Stimulated activated CD4-positive, alpha-beta T cell treated with anti-CD3 and anti-CD28 coated beads, TNF-alpha, amount 100 ng/mL, for 48 hours (primary cell): ENCODE data around the gene POU6F2.

Experiments used
- DNase-seq, 3 donors: peaks; one replicate each; pipeline ENCODE4 v3.0.0-alpha.2; 2020; ENCODE audit warnings: low read depth in 3 of 3

The POU6F2 gene

DNA sequence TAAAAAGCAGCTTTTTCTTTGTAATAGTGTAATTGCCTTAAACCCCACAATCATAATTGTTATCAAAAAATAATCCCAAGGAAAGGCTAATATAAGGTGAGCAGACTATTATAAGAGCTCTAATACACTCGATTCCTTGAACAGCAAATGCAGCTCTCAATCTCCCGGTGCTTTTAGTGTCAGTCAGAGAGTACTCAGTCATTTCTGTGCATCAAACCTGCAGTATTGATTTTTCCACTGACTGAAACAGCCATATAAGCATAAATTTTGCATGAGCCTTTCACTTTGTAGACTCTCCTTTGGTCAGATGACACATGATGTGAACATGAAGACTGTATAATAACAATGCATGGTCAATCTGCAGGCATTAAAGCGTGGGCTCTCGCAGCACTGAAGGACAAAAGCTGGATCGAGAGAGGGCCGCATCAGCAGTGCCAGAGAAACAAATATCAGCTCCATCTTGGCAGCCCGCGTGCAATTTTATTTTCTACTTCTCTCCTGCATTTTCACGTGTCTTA lies 272.0 kb downstream of the POU6F2 start:
- DNase-seq, result no peak

DNA sequence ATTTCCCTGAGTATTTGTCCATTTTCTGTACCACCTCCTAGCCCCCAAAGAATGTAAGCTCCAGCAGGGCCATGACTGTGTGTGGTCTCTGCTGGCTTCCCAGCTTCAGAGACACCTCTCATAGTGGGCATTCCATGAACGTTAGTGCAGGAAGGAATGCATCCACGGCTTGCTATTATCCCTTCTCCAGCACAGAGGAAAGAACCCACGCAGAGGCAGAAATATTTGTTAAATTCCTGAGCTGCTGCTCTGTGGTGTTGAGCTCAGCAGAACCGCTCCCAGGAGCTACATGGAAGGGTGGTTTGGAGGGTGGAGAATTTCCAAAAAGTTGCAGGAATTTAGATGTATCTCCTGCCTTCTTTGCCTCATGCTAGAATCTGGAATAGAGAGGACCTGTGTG lies 275.2 kb downstream of the POU6F2 start:
- no peak for DNase-seq

DNA sequence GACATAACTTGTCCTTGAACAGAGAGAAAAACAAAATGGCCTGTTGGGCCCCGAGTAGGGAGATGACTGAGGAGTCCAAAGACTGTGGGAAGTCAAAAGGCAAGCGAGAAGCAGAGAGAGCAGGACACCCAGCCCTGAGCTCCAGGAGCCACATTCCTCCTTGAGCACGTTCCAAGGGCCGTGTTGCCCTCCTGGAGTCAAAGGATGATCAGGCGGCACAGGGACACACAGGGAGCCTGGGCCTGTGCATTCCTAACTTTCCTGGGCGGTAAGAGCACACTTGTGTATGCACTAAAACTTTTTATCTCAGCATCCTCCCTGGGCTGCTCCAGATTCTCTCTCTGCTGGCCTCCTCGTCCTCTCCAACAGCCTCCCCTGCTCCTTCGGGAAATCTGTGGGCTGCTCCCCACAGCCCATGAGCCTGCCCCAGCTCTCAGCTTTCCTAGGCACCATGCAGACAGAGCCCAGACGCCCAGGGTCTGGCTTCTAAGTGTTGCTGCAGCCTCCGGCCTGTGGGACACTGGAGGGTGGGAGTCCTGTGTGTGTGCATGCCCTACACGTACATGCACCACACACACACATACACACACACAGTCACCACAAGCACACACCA lies 281.8 kb downstream of the POU6F2 start:
- no peak for DNase-seq

DNA sequence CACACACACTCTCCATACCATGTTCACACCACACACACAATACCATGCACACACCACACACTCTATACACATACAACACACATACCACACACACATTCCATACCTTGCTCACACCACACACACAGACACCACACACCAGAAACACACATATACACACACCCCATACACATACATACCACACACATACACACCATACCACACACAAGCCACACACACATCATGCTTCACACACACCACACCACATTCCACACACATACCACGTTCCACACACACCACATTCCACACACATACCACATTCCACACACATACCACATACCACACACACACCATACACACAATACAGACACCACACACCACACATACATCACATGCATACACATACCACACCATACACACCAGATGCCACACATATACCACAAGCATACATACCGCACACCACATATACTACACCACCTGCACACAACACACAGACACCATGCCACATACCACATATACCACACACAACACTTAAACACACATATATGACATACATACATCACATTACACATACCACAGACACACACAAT lies 282.7 kb downstream of the POU6F2 start:
- no peak for DNase-seq

DNA sequence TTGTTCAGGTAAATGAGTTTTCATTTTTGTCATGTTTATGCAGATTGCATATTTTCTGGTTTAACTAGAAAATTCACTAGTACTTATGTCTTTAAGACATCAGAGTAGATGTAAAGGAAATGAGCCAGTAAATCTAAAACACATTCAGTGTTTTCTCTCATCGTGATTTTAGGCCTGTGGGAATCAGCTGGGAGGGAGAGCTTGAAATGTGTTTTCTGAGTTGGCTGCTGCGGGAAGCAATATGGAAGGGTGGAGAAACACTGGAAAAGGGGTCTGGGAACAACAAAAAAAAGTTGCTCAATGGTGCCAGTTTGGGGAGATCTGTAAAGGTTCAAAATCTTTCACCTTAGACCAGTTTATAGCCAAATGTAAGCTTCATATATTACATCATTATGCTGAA lies 284.1 kb downstream of the POU6F2 start:
- DNase-seq, result no peak

DNA sequence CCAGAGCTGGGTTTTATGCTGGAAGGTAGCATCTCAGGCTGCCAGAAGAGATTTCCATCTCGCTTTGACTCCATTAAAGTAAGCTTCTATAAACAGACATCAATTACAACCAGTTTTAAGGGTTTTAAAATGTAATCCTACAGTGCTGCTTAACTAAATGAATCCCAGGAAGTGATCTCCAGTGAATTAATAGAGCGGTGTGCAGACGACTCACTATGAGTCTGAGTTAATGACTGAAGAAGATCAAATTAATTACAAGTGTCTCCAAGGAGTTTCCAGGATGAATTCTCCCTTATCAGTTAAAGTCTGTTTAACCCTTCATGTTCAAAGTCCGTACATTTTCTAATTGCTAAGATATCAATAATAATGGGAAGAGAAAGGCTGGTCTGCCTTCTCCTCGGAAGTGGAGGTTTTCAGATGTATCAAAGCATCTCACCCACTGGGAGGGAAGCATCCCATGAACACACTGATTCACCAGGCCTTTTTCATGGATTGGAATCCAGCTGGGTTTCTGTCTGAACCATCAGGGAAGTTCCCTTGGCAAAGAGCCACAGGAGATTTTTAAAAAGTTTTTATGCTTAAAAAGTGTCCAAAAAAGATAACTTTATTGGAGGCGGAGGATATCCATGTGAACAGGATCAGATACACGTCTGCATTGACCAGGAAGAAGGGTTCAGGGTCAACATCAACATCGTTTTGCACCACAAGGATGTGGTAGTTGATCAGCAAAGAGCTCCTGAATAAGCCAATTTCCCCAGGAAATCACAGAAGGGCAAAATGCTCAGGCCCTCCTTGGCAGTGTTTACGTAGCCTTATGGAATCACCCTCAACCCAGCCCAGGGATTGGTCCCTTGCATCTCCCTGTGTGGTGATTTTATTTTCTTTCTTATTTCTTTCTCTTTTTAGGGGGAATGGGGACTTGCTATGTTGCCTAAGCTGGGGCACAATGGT lies 288.2 kb downstream of the POU6F2 start:
- no peak for DNase-seq

DNA sequence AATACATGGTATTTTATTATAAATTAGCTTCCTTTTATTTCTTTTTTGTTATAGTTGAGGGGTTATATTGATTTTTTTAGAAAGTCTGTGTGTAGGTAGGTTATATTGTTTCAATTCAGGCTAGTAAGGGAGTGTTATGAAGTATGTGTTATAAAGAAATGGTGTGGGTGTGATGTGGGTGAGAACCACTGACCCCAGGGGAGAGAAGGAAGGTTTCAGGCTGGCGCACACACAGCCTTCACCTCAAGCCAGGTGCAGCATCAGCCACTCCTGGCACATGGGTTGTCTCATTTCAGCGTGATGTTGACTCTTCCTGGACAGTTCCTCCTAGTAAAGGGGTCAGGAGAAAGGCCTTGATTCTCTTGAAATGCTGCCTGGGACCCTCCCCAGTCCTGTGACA lies 291.3 kb downstream of the POU6F2 start:
- DNase-seq, result no peak

DNA sequence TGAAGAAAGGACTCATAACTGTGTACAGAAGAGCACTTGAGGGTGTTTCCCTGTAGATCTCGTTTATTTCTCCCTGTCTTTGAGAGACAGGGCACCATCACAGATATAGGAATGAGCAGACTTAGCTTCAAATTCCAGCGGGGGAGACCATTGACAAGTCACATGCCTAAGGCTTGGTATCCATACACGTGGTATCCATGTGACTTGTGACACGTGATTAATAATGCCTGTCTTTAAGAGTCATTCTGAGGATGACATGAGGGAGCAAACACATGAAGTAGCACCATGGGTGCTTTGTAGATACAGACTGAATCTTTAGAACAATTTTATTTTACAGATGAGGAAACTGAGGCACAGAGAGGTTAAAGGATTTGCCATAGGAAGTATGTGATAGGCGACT lies 292.3 kb downstream of the POU6F2 start:
- no peak for DNase-seq

DNA sequence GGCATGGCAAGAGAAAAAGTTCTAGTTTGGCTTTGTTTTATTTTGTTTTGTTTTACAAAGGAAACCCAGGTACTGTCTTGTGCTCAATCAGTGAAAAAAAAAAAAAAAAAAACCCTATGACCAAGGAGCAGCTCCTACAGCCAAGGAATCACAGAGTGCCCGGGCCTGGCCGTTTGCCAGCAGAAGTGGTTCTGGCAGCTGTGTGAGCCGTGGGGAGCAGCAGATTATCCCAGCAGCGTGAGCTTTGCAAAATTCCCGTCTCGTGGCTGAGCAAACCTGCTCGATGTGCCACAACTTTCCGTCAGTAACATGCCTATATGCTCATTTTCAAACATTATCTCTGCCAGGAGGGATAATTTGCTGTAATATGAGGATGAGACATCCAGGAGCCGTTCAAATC lies 293.7 kb downstream of the POU6F2 start:
- no peak for DNase-seq

DNA sequence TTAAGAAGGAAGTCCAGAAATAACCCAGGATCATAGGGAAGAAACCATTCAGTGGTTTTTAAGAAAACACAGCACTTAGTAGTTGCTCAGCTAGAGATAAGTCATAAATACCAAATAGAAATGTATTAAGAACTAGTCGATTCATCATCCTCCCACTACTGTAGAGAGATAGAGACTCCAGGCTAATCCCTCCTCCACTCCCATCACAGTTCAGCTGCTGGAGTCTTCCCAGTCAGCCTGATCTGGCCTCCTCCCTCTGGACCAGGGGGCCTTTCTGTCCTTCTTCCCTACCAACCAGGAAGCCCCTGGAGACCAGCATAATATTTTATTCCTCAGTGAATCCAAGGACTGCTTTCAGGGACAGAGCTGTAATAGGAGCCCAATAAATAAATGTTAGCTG lies 294.4 kb downstream of the POU6F2 start:
- DNase-seq, result no peak

DNA sequence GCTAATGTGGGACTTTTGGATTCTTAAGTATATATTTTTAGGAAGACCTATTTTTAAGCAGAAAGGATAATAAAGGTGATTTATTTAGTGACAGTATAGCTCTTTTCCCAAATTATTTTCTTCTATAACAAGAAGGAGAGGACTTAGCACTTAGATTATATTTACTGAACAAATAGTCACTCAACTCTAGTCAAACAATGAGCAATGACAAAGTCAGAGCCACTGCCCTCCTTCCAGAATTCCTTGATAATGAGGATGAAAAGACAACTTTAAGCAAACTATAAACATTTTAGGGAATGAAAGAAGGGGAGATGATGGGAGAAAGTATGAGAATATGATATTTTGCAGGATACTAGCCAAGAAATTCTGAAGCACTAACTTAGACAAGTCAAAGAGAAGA lies 295.0 kb downstream of the POU6F2 start:
- DNase-seq, result no peak

DNA sequence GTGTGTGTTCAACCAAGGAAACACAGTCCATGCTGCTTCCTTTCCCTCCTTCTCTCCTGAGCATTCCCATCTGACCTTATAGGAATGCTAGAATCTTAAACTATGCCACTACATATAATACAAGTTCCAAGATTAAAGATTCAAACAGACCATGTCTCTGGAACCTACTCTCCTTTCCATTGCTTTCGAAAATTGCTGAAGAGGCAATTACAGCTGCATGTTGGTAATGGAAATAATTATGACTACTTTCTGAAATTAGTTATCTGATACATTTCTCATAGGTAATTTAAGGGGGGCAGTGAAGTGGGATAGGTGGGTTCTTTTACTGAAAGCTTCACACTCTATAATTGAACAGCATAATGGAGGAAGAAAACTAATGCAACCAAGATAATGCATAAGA lies 302.6 kb downstream of the POU6F2 start:
- DNase-seq, result no peak

DNA sequence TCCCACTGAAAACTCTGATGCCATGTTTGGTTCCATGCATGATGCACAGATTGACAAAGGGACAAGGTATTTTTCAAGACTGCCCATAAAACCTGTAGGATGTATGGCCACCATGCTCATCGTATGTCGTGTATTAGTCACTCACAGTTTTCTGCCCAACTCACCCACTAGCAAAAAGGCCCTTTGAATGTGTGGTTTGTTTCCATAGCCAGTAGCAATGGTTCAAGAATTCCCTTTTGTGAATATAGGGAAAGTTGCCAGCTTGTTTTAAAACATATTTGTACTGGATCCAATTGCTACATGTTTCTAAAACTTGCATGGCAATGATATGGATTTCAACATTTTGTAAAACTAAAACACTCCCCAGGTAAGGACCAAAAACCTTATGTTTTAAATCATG lies 307.5 kb downstream of the POU6F2 start:
- DNase-seq, result no peak

DNA sequence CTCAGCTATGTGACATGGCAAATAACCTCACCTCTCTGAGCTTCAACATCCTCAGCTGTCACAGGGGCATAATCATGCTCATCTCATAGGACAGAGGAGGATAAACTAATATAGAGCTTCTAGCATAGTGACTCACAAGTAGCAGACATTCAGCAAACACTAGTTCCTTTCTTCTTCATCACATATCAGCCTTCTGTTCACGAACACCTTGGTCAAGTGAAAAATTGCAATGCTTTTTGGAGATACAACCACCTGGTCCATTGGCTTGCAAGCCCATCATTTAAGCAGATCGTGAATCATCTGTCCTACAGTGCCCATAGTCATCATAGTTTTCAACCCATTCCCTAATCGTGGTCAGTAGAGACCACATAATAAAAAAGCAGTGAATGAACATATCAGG lies 310.6 kb downstream of the POU6F2 start:
- no peak for DNase-seq

DNA sequence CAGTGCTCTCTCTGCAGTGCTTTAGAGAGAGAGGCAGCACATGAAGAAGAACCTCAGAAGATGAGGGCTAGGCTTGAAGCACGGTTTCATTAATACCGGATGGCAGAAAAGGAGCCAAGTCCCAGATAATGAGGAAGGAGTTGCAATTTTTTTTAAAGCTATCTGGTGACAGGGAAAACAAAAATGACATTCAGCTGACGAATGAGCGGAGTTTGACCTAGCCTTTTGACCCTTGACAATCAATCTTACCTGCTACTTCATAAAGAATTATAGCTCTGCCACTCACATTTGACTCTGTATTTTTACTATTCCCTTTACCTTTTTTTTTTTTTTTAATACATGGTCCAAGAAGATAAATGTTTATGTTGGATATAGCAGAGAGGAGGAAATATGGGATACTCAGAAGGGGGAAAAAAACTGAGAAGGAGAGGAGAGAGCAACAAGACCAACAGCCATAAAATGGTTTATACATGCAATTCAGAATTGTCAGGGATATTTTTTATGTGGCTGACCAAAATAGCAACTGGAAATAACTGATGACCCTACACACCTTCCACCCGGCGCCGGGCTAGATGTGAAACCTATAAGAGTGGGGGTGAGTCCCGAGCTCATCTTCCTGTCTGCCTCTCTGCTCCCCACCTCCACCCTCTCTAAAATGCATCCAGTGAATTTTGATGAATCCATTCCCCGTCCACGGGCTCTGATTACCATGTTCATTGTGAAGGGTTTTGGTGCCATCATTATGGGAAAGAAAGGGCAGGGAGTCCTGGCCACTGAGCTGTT lies 314.1 kb downstream of the POU6F2 start:
- DNase-seq, result no peak

DNA sequence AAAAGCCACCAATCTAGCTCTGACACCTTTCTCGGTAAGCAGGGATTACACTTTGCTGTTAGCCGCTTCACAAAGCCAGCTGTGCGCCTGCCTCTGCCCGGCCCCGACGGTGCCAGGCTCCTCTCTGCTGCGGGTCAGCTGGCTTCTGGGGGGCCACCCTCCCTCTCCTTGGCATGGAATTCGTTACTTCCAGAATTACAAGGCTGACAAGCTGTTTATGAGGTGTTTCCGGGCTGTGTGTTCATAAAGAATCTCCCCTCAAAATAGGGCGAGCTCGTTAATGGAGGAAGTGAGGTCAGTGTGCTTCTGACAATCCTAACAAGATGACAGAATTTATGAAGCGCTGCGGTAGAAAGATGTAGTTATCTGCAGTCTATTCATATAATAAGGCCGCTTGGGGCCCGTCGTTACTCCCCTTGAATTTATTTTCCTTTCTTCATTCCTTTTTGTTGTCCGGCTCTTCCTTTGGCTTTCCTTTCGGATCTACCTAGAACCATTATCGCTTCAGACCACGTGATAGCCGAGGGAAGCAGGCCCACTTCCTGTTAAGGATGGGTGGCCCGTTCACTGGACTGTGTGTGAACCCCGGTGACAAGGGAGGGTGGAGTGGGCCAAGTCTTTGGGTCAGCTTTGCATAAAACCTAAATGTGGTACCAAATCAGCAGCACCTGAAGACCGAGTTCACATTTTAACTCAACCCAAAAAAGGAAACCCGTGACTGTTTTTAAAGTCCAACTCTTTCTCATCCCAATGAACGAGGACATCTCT lies 315.5 kb downstream of the POU6F2 start:
- DNase-seq, result no peak

DNA sequence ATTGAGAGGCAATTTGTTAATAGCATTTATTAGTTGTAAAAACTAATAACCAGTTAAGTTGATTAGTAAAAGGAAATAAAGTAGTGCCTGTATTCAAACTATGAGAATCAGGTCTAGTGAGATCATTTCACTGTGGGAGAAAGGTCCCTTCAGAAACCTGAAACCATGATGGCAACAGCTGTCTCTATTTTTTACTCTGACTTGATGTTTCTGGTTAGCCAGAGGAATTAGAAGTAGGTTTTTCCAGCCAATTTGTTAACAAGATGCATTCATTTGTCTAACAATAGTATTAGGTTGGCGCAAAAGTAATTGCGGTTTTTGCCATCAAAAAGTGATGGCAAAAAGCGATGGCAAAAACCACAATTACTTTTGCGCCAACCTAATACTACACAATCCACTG lies 316.3 kb downstream of the POU6F2 start:
- no peak for DNase-seq

DNA sequence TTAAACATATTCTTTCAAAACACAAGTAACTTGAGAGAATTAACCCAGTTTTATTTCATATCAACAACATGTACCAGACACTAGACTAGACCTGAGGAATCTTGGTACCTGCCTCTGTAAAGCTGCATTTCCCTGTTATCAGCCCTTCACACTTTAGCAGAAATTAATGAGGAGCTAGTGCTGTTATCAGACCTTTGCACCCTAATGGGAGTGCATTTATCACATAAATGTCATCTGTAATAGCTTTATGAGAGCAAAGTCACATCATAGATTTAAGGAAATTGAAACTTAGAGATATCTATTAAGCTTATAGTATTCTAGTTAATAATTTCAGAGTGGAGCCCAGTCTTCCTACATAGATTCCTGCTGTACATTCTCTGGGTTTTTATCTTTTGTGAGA lies 318.1 kb downstream of the POU6F2 start:
- DNase-seq, result no peak

DNA sequence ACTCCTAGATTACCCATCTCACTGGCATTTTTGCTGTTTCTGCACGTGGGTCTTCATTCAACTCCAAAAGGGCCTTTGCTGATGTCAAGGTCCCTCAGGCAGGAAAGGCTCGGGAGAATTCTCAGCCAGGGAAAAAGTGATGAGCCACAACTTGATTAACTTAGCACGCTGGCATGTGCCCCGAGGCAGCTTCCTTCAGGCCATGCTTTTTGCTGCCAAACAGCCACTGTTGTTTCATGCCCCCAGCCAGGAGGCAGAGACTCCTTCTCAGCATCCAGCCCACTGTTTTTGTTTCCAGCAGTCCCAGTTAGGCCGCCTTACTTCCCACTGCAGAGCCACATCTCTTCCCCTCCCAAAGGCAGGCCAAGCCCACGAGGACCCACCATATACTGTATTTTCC lies 322.0 kb downstream of the POU6F2 start:
- DNase-seq, result no peak

DNA sequence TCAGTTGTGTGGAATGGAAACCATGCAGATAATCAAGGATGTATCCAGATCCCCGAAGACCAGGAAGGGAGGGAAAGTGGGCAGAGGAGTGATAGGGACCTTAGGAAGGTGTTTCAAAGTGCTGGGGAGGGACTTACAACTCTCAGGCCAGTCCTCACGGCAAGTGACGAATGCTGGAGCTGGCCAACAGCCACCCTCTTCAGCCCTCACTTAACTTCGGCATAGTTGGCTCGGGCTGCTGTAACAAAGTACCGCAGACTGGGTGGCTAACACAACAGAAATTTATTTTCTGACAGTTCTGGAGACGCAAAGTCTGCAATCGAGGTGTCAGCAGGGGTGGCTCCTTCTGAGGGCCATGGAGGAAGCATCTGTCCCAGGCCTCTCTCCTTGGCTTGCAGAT lies 322.6 kb downstream of the POU6F2 start:
- DNase-seq, result no peak

DNA sequence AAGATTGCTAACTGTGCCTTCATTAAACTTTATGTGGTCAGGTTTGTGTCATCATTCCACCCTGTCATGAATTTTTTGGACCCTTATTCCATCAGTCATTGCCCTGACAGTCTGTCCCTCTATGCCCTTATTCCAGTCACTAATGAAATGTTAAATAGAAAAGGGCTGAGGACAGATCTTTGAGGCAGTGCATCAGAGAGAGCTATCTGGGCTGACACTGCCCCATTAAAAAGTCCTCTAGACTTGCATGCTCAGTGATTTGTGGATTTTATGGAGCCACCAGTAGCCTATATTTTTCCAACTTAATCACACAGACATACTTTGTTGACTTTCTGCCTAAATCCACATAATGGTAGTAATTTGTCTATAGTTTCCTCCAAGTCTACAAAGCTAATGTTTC lies 323.8 kb downstream of the POU6F2 start:
- no peak for DNase-seq
